Right lobe of liver (tissue), 6 donors: ENCODE results near the gene GABRR1. TPM values are rescaled to one million over a fixed set of nuclear protein-coding genes. Genes with fewer than 3 reads are reported as not detected.

Experiments used
- ATAC-seq, 4 donors: fragments of 200-7000 bp; cut with Tn5 transposase; one replicate each; pipeline ENCODE4 v1.9.1; 2020; ENCODE audit warnings: mild to moderate bottlenecking in 4 of 4, moderate library complexity in 4 of 4
- DNase-seq, 3 donors: peaks; one replicate each; pipeline ENCODE4 v3.0.0-alpha.2; 2020
- H3K27ac ChIP-seq, 3 donors: fragments of 200-600 bp; one replicate each; pipeline ENCODE4 v1.8.0; 2022
- H3K27me3 ChIP-seq, 2 donors: fragments of 200-600 bp; one replicate each; pipeline ENCODE4 v1.8.0; 2022
- H3K36me3 ChIP-seq, 4 donors: fragments of 200-600 bp; sonication (generic) in 1 of 4; one replicate each; pipeline versions ENCODE4 v1.5.1 to v1.8.0; 2017 to 2022; ENCODE audit warnings: control low read depth in 1 of 4
- H3K4me1 ChIP-seq, 4 donors: fragments of 200-600 bp; sonication (generic) in 1 of 4; one replicate each; pipeline versions ENCODE4 v1.5.1 to v1.8.0; 2017 to 2022; ENCODE audit warnings: control low read depth in 1 of 4
- H3K4me3 ChIP-seq, 3 donors: fragments of 200-600 bp; one replicate each; pipeline ENCODE4 v1.8.0; 2022
- H3K9me3 ChIP-seq, 4 donors: fragments of 200-600 bp; sonication (generic) in 1 of 4; one replicate each; pipeline versions ENCODE4 v1.5.1 to v1.8.0; 2017 to 2022; ENCODE audit warnings: control low read depth in 1 of 4
- POLR2A ChIP-seq: fragments of 450-650 bp; IDR thresholded peaks from one replicate; pipeline ENCODE4 v1.6.1; 2017; ENCODE audit warnings: antibody characterized with exemption, mild to moderate bottlenecking
- whole genome bisulfite sequencing: methylation state at CpG from one replicate; pipeline ENCODE4 v1.1.6; 2018; ENCODE audit warnings: low coverage, low lambda C conversion rate; ENCODE audit not compliant: insufficient coverage; ENCODE audit errors: missing lambda C conversion rate; 5-methylcytosine and 5-hydroxymethylcytosine counted together
- intact Hi-C, 2 donors: fragments of 100-400 bp; cut with DNase I; formaldehyde crosslinking; loops; one replicate each; pipeline versions ENCODE4 v1.11.2 to v1.14.1; 2022
- total RNA-seq, 6 experiments: library from RNA; depleted of rRNA in 2 of 6; stranded (reverse); fragments of >200 nt in 2 of 6; fragmentation: NEBNext Ultra II Directional in 3 of 6; extraction: Animal tissue kit (Norgen Biotek cat#: 25700) in 3 of 6; gene quantifications; one replicate each; pipeline versions ENCODE4 v1.1.0 to v1.2.4, GENCODE V29; 2016 to 2023
- TF ChIP-seq, protein P1 (sequence below), 4 donors: fragments of 200-600 bp in 3 of 4; fragments of 450-650 bp in 1 of 4; IDR thresholded peaks; one replicate each; pipeline versions ENCODE4 v1.5.1 to v1.8.0; 2016 to 2022; ENCODE audit warnings: antibody characterized with exemption in 4 of 4, mild to moderate bottlenecking in 2 of 4
- donor health status: DM: no; HTN: yes; CAD: no.
- donor health status: DM: no; HTN: no; CAD: no.
- donor health status: DM: no; HTN: no; CAD: no.
- donor health status: DM: no; HTN: yes; CAD: no.
- donor health status: DM: no; HTN: yes; CAD: no.

The GABRR1 gene
- total RNA-seq, 6 experiments from 2014 or later: not detected

DNA sequence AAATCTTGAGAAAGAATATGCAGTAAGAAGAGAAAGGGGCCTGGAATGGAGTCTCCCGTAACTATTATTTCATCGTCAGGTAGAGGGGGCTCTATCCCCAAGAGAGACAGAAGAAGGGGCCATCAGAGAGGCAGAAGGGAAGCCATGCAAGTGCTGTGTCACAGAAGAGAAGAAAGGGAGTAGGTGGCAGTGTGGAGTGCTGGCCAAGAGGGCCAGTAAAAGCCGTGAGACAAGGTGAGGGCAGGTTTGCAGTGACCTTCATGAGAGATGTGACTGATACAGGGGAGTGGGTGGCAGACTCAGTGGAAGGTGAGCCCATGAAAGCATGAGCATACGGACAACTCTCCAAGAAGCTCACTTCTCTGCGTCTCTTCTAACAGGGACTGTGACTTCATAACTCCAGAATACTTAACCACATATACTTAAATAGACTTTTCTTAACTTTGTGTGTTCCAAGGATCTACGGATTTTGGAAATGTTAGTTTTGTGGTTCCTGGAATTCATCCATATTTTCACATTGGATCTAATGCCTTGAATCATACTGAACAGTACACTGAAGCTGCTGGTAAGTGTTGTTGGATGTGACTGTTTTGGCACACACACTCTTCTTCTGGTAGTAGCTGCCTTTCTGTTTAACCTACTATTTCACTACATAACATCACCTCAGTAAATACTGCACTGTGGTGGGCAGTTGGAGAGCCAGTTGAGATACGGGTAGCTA is 55.7 kb downstream of the GABRR1 start:
- 77% methylated on average over 5 of the region's 7 CpGs for WGBS
- ATAC-seq: no peak

DNA sequence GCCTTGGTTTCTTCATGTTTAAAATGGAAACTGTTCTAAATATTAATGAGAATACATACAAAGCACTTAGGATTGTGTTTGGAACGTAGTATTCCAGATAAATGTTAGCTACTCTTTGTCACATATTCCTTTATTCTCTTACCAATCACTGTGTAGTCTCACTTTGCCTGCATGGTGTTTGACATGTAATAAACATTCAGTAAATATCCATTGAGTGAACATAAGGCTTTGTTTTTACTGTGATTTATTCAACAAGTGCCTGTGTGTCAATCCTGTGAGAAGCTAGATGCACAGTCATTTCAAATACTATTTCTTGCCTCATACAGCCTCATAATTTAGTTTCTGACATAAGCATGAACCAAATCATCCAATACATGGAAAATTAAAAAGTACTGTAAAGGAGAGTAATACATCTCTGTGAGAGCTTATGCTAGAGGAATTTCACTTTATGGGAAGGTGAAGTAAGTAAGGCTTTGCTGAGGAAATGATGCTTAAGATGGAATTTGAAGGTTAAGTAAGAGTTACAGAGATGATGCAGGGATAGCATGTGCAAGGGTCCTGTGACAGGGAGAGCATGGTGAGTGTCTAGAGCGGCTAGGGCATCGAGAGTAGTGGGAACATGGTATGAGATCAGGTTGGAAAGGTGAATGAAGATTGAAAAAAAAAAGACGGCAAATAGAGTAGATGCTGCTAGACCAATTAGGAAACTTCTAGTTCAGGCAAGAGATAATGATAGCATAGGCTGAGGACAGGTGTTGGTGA is 56.6 kb downstream of the GABRR1 start:
- DNase-seq (no peak), ATAC-seq (no peak)
- Histone ChIP-seq H3K9me3 (no peaks in the 10 kb centered on the region), H3K27ac (no peak overlapping the region), H3K27me3 (no peaks in the 10 kb centered on the region), H3K4me1 (no peaks in the 10 kb centered on the region), H3K36me3 (peaks cover 0 to 11% (median 1%) of the 10 kb centered on the region in 4 donors), H3K4me3 (no peak overlapping the region)
- 91% methylated on average over 4 of the region's 4 CpGs for WGBS
- TF ChIP-seq, protein P1, sequence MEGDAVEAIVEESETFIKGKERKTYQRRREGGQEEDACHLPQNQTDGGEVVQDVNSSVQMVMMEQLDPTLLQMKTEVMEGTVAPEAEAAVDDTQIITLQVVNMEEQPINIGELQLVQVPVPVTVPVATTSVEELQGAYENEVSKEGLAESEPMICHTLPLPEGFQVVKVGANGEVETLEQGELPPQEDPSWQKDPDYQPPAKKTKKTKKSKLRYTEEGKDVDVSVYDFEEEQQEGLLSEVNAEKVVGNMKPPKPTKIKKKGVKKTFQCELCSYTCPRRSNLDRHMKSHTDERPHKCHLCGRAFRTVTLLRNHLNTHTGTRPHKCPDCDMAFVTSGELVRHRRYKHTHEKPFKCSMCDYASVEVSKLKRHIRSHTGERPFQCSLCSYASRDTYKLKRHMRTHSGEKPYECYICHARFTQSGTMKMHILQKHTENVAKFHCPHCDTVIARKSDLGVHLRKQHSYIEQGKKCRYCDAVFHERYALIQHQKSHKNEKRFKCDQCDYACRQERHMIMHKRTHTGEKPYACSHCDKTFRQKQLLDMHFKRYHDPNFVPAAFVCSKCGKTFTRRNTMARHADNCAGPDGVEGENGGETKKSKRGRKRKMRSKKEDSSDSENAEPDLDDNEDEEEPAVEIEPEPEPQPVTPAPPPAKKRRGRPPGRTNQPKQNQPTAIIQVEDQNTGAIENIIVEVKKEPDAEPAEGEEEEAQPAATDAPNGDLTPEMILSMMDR (IDR thresholded peaks at IDR 0.05): no peak
- TF ChIP-seq POLR2A: no peak
- intact Hi-C loops: no loop called here

More for the DNA sequence above, 55.7 kb downstream of the GABRR1 start:
- H3K4me1 ChIP-seq: no peaks in the 10 kb centered on the region
- H3K9me3 ChIP-seq: no peaks in the 10 kb centered on the region
- H3K4me3 ChIP-seq: no peak overlapping the region
- TF ChIP-seq POLR2A: no peak
- DNase-seq: no peak
- intact Hi-C loops: no loop called here
- peaks cover 0 to 11% (median 1%) of the 10 kb centered on the region in 4 donors for H3K36me3 ChIP-seq
- no peaks in the 10 kb centered on the region for H3K27me3 ChIP-seq
- peak overlapping the region in 1 of 3 donors; percentile 0 for H3K27ac ChIP-seq

DNA sequence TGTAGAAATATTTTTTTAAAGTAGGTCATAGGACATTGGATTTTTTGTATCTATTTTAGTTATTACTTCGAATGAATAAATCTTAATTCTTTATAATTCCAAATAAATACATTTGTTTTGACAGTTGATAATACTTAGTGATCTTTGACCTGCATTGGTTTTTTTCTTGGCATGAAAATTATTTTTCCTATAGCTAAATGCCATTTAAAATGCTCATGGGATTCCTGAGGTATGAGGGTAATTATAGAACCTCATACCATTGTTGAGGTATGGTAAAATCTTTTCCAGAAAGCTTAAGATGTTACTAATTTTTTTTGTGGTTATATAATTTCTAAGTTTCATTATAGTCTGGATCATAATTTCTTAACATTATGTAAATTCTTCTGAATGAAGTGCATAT is 63.0 kb downstream of the GABRR1 start:
- 93% methylated on average over 1 of the region's 1 CpG for WGBS
- TF ChIP-seq, protein P1 (IDR thresholded peaks at IDR 0.05): no peak
- no peak for TF ChIP-seq POLR2A
- H3K4me3 ChIP-seq: no peak overlapping the region
- intact Hi-C loops: no loop called here
- H3K27ac ChIP-seq: no peak overlapping the region
- ATAC-seq: no peak
- H3K36me3 ChIP-seq: no peaks in the 10 kb centered on the region
- DNase-seq: no peak
- H3K27me3 ChIP-seq: no peaks in the 10 kb centered on the region
- no peaks in the 10 kb centered on the region for H3K9me3 ChIP-seq
- no peaks in the 10 kb centered on the region for H3K4me1 ChIP-seq

DNA sequence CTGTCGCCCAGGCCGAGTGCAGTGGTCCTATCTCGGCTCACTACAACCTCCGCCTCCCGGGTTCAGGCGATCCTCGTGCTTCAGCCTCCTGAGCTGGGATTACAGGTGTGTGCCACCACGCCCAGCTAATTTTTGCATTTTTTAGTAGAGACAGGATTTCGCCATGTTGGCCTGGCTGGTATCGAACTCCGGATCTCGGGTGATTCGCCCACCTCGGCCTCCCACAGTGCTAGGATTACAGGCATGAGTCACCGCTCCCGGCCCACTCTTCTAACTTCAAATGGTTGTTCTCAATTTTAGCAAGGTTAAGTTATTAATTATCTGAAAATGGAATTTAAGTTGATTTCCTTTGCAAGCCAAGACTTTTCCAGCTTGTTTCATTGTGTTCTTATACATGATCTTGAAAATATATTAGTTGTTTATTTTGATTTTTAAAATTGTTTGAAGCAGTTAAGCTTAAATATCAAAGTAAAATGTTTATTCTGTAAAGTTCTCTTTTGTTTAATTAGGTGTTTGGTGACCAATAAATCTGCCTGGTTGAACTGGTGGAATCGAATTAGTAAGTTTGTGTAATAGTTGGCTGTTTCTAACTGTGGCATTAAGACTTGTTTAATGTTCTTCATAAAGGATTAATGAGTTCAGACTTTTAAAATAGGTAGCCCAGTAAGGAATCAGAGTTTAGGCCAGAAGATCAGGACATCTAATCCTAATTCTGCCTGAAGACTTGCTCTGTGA is 69.0 kb downstream of the GABRR1 start:
- Histone ChIP-seq H3K27ac (no peak overlapping the region), H3K4me1 (peaks cover 0 to 7% (median 0%) of the 10 kb centered on the region in 4 donors), H3K27me3 (no peaks in the 10 kb centered on the region), H3K36me3 (no peaks in the 10 kb centered on the region), H3K4me3 (no peak overlapping the region), H3K9me3 (no peaks in the 10 kb centered on the region)
- intact Hi-C loops: no loop called here
- ATAC-seq (no peak), DNase-seq (no peak)
- WGBS: 83% methylated on average over 12 of the region's 17 CpGs
- no peak for TF ChIP-seq POLR2A
- TF ChIP-seq, protein P1 (IDR thresholded peaks at IDR 0.05): no peak
